HG02840 (cell line): ENCODE measurements around the gene PRTFDC1.
"Not testable (repeated sequence)": the region's sequence is repeated elsewhere in the genome, so short reads cannot be mapped to it uniquely, and the experiment has no call there.

ENCODE experiments used
- ATAC-seq: cut with Tn5 transposase; IDR thresholded peaks from one replicate; pipeline ENCODE4 v1.9.1; 2021; ENCODE audit warnings: mild to moderate bottlenecking, moderate library complexity, moderate number of reproducible peaks; ENCODE audit not compliant: unreplicated experiment, low FRiP score

The PRTFDC1 gene

GRCh38 chr10:24966962-24967481, 14.6 kb upstream of the PRTFDC1 start:
- ATAC-seq: no peak

GRCh38 chr10:24965051-24965450, 12.6 kb upstream of the PRTFDC1 start:
- ATAC-seq: no peak

- ATAC-seq: no peak
Observed at GRCh38 chr10:24963521-24964041, 11.2 kb upstream of the PRTFDC1 start.

- no peak for ATAC-seq
Observed at GRCh38 chr10:24962995-24963394, 10.6 kb upstream of the PRTFDC1 start.

GRCh38 chr10:24961582-24961981, 9.2 kb upstream of the PRTFDC1 start:
- ATAC-seq: no peak

- no peak for ATAC-seq
Observed at GRCh38 chr10:24959382-24959730, 7.0 kb upstream of the PRTFDC1 start.

DNA sequence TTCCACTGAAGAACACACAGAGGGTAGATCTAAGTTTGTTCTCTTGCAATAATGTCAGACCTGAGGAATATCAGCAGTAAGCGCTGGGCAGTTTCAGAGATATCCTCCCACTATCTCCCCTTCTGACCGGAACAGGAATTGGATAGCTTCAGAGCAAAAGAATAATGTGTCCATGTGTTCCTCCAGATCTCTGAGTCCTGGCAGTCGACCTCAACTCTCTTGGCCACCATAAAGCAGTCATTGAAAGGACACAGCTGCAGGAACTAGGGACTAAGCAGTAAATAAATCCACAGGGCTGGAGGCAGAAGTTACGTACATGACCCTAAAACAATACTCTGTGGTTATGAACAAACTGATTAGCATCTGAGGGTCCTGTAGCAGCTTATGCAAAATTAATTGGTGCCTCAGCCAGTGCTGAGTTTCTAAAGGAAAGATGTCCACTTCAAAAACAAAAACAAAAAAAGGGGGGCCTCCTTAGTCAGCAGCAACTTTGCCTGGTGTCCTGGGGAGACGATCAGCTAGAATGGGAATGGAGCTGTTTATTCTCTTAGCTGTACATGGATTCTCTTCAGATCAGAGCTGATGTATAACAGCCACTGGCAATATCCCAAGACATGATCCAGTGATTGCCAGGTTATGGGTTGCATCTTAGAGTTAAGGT, 6.4 kb upstream of the PRTFDC1 start:
- ATAC-seq: no peak

- ATAC-seq: no peak
Observed at GRCh38 chr10:24958091-24958720, 5.8 kb upstream of the PRTFDC1 start.

DNA sequence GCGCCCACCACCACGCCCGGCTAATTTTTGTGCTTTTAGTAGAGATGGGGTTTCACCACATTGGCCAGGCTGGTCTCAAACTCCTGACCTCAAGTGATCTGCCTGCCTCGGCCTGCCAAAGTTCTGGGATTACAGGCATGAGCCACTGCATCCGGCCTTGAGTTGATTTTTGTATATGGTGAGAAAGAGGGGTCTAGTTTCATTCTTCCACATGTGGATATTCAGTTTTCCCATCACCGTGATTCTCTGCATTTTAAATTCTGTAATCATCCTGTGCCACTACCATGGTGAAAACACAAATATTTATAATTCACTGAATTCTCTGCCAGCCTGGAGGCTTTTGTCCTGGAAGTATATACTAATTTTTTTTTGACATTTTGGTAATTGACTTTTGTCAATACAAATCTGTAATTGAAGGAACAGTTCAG, 5.2 kb upstream of the PRTFDC1 start:
- ATAC-seq: not testable (repeated sequence)

- ATAC-seq: no peak
Observed at GRCh38 chr10:24953675-24954074, 1.3 kb upstream of the PRTFDC1 start.

GRCh38 chr10:24952707-24953645, 570 bp upstream of the PRTFDC1 start:
- no peak for ATAC-seq

DNA sequence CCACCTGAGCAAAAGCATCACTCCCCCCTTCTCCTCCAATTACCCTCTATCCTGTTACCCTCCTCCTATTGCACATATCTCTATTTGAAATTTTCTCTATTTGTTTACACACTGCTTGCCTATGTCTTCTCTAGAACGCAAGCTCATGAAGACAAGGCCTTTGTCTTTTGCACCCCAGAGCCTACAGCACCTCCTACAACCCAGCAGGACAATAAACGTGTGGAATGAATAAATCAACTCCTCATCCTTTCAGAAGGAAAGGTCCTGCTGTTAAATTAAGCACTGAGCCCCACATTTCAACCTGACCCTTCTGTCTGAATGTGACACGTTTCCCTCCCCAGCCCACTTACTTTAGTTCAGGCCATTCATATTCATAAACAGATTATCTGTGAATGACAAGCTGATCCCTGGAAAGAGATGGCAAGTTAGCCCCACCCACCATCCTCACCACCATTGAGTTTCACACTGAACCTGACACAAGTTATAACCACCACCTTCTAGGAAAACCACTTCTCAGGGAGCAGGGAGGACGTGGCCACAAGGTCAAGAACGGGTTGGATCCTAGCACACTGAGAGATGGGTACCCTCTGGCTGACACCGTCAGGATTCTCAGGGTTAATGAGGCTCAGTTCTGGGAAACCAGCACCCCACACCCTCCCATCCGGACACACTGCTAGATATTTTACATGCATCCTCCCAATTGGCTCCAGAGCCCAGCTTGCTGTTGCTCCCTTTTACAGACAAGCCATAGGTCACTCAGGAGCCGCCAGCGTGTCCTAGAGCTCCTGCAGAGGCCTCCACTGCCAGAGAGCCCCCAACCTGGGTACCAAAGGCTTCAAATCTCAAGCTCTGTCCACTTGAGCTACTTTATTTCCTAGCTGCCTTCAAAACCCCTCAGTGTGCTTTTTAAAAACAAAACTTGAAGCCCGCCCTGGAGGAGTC, 934 bp downstream of the PRTFDC1 start:
- no peak for ATAC-seq

GRCh38 chr10:24950439-24950838, 2.0 kb downstream of the PRTFDC1 start:
- no peak for ATAC-seq

GRCh38 chr10:24949616-24950015, 2.8 kb downstream of the PRTFDC1 start:
- no peak for ATAC-seq

GRCh38 chr10:24947304-24948097, 4.9 kb downstream of the PRTFDC1 start:
- ATAC-seq: no peak

DNA sequence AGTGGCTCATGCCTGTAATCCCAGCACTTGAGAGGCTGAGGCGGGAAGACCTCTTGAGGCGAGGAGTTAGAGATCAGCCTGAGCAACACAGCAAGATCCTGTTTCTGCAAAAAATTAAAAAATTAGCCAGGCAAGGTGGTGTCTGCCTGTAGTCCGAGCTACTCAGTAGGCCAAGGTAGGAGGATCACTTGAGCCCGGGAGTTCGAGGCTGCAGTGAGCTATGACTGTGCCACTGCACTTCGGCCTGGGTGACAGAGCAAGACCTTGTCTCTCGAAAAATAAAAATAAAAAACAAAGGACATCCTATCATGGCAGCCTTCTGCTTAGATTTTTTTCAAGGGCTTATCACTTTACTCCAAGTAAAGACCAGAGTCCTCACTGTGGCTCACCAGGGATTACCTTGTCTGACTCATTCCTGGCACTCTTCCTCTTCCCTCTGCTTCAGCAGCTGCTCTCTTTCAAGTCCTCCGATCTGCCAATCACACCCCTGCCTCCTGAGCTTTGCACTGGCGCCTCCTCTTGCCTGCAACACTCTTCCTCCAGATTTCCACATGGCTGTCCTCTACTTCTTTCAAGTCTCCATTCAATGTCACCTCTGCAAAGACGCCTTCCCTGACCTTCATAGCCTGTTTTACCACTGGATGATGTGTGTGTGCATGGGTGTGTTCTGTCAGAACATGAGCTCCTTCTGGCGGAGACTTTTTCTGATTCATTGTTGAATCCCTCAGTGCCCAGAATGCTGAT, 7.7 kb downstream of the PRTFDC1 start:
- ATAC-seq: no peak

DNA sequence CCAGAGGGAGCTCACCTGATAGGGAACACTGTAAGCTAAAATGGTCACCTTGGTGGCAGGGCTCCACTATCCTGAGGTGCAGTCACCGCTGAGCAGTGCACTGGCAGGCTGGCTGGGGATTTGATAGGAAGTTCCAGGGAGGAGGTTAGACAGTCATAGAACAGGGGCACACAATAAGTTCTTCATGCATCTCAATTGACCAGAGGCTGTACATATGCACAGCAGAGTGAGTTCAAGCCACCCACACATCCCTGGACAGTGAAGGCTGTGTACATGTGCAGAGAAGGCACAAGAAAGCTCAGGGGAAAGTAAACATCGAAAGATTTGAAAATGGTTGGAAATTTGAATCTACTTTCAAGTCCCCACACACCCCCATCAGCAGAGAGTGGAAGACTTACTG, 13.9 kb downstream of the PRTFDC1 start:
- ATAC-seq: no peak

DNA sequence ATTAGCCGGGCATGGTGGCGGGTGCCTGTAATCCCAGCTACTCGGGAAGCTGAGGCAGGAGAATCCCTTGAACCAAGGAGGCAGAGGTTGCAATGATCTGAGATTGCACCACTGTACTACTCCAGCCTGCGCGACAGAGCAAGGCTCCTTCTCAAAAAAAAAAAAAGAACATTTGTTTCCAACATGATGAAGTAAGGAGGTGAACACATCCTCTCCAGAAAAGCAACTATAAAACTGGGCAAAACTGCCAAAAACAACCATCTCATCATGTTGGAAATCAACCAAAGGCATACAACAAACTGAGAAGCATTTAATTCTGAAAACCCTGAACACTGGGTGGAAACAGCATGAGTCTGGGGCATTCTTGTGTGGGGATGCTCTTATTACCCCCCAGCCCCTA, 14.3 kb downstream of the PRTFDC1 start:
- ATAC-seq: no peak
